K562 (cell line): ENCODE results near the gene COA7. TPM values are rescaled to one million over a fixed set of nuclear protein-coding genes. Genes with fewer than 3 reads are reported as not detected.

Experiments
- AFF4 ChIP-seq: sonication (generic); formaldehyde crosslinking; IDR thresholded peaks from 2 replicates; pipeline ENCODE4 v1.8.0; 2023; ENCODE audit warnings: mild to moderate bottlenecking, missing genetic modification reagents
- ARID2 ChIP-seq: fragments of 450-650 bp; IDR thresholded peaks from 2 replicates; pipeline ENCODE4 v1.6.1; 2017; ENCODE audit warnings: antibody characterized with exemption, mild to moderate bottlenecking
- CC2D1A ChIP-seq: fragments of 450-650 bp; IDR thresholded peaks from 2 replicates; pipeline ENCODE4 v1.6.1; 2017; ENCODE audit warnings: mild to moderate bottlenecking
- DNMT1 ChIP-seq: fragments of 450-650 bp; IDR thresholded peaks from 2 replicates; pipeline ENCODE4 v1.6.1; 2016; ENCODE audit warnings: antibody characterized with exemption, mild to moderate bottlenecking
- GATAD2B ChIP-seq: fragments of 450-650 bp; IDR thresholded peaks from 2 replicates; pipeline ENCODE4 v1.6.1; 2017; ENCODE audit warnings: mild to moderate bottlenecking, borderline replicate concordance
- HDAC2 ChIP-seq: fragments of 450-650 bp; IDR thresholded peaks from 2 replicates; pipeline ENCODE4 v1.6.1; 2016; ENCODE audit warnings: mild to moderate bottlenecking
- ILF3 ChIP-seq: fragments of 450-650 bp; IDR thresholded peaks from 2 replicates; pipeline ENCODE4 v1.6.1; 2018; ENCODE audit warnings: antibody characterized with exemption, mild to moderate bottlenecking, moderate library complexity, borderline replicate concordance
- ILK ChIP-seq: fragments of 450-650 bp; IDR thresholded peaks from 2 replicates; pipeline ENCODE4 v1.6.1; 2016; ENCODE audit warnings: missing genetic modification characterization, low read depth, mild to moderate bottlenecking, missing compliant biosample characterization, moderate library complexity, borderline replicate concordance
- MIER1 ChIP-seq: fragments of 450-650 bp; IDR thresholded peaks from 2 replicates; pipeline ENCODE4 v1.6.1; 2016; ENCODE audit warnings: antibody characterized with exemption, mild to moderate bottlenecking, low read depth
- PKNOX1 ChIP-seq: fragments of 450-650 bp; IDR thresholded peaks from 2 replicates; pipeline ENCODE4 v1.6.1; 2016
- POLR2B ChIP-seq: fragments of 450-650 bp; IDR thresholded peaks from 2 replicates; pipeline ENCODE4 v1.6.1; 2018; ENCODE audit warnings: low read depth; ENCODE audit not compliant: partially characterized antibody
- RBFOX2 ChIP-seq: fragments of 200-400 bp; formaldehyde crosslinking; IDR thresholded peaks from 2 replicates; pipeline ENCODE4 v1.6.1; 2017; ENCODE audit warnings: low read depth, mild to moderate bottlenecking, low read length, moderate library complexity
- SREBF1 ChIP-seq: fragments of 150-350 bp; IDR thresholded peaks from 2 replicates; pipeline ENCODE4 v1.6.1; 2014; ENCODE audit warnings: antibody characterized with exemption, low read depth, low read length, borderline replicate concordance
- ZNF311 ChIP-seq: fragments of 250-450 bp; sonication (Bioruptor Pico); IDR thresholded peaks from 2 replicates; pipeline ENCODE4 v1.4.0; 2020; ENCODE audit warnings: mild to moderate bottlenecking, moderate library complexity
- ZNF395 ChIP-seq: fragments of 200-800 bp; sonication (Bioruptor generic); IDR thresholded peaks from 2 replicates; pipeline ENCODE4 v1.6.1; 2017; ENCODE audit warnings: missing genetic modification characterization, missing compliant biosample characterization
- polyA plus RNA-seq, 8 experiments: library from polyadenylated mRNA; depleted of rRNA in 4 of 8; stranded (reverse) in 5 of 8; unstranded in 3 of 8; fragments of >200 nt; fragmentation: Nextera tagmentation in 2 of 8; fragmentation: Illumina TruSeq in 1 of 8; extraction: Ambion mirVana in 2 of 8; extraction: Trizol in 1 of 8; gene quantifications; 2 replicates each; pipeline versions ENCODE4 v1.2.1 to v1.2.3, GENCODE V29; 2011 to 2014; ENCODE audit warnings: inconsistent platforms in 1 of 8, missing spikeins in 1 of 8
- total RNA-seq, 7 experiments: library from RNA; depleted of rRNA in 6 of 7; stranded (reverse); fragments of >200 nt in 6 of 7; fragmentation: Illumina TruSeq in 2 of 7; extraction: Trizol in 2 of 7; gene quantifications; 2 replicates each; pipeline versions ENCODE4 v1.2.1 to v1.2.3, GENCODE V29; 2011 to 2021; ENCODE audit warnings: low replicate concordance in 1 of 7
- TF ChIP-seq, protein P1 (sequence below): sonication (generic); formaldehyde crosslinking; IDR thresholded peaks from 2 replicates; pipeline ENCODE4 v1.8.1; 2023; ENCODE audit warnings: mild to moderate bottlenecking, missing genetic modification reagents
- TF ChIP-seq, protein P2 (sequence below): fragments of 450-650 bp; formaldehyde crosslinking; conservative IDR thresholded peaks from 2 replicates; pipeline ENCODE4 v1.4.0; 2022; ENCODE audit warnings: mild to moderate bottlenecking, missing genetic modification characterization

Gene COA7
- total and polyA plus RNA-seq, 9 of the 15 experiments (the other 6 are each of a cell fraction or from before 2014, with no cell fraction given) = 19.4 to 82.8 (median 51.0) TPM

GRCh38 chr1:52726265-52727113 is 28.3 kb upstream of the COA7 start, which contains the start of gene ZYG11B (continued):
- TF ChIP-seq, protein P1, sequence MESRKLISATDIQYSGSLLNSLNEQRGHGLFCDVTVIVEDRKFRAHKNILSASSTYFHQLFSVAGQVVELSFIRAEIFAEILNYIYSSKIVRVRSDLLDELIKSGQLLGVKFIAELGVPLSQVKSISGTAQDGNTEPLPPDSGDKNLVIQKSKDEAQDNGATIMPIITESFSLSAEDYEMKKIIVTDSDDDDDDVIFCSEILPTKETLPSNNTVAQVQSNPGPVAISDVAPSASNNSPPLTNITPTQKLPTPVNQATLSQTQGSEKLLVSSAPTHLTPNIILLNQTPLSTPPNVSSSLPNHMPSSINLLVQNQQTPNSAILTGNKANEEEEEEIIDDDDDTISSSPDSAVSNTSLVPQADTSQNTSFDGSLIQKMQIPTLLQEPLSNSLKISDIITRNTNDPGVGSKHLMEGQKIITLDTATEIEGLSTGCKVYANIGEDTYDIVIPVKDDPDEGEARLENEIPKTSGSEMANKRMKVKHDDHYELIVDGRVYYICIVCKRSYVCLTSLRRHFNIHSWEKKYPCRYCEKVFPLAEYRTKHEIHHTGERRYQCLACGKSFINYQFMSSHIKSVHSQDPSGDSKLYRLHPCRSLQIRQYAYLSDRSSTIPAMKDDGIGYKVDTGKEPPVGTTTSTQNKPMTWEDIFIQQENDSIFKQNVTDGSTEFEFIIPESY (CRISPR knock-in tag) = peak; percentile 44; the same call in 1 of the 2 replicates
- TF ChIP-seq ARID2 = peak; percentile 90
- no peak for TF ChIP-seq POLR2B
- TF ChIP-seq DNMT1 = no peak; the same call in 1 of the 2 replicates
- 0 out of 2 replicates have a peak, but pooled peaks have one; percentile 83 for TF ChIP-seq HDAC2
- TF ChIP-seq PKNOX1 = peak; percentile 54; the same call in 1 of the 2 replicates
- TF ChIP-seq ILK (tag) = no peak
- peak; percentile 79 for TF ChIP-seq CC2D1A
- TF ChIP-seq MIER1 = peak; percentile 81
- TF ChIP-seq ZNF311 = no peak
- no peak for TF ChIP-seq SREBF1
- peak; percentile 82 for TF ChIP-seq GATAD2B
- TF ChIP-seq RBFOX2 = peak; percentile 90
- TF ChIP-seq, protein P2, sequence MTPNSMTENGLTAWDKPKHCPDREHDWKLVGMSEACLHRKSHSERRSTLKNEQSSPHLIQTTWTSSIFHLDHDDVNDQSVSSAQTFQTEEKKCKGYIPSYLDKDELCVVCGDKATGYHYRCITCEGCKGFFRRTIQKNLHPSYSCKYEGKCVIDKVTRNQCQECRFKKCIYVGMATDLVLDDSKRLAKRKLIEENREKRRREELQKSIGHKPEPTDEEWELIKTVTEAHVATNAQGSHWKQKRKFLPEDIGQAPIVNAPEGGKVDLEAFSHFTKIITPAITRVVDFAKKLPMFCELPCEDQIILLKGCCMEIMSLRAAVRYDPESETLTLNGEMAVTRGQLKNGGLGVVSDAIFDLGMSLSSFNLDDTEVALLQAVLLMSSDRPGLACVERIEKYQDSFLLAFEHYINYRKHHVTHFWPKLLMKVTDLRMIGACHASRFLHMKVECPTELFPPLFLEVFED (CRISPR knock-in tag) = peak; percentile 96
- no peak; the same call in 1 of the 2 replicates for TF ChIP-seq ZNF395 (CRISPR knock-in tag)
- 0 out of 2 replicates have a peak, but pooled peaks have one; percentile 44 for TF ChIP-seq ILF3
- TF ChIP-seq AFF4 (CRISPR knock-in tag) = peak; percentile 72; the same call in 1 of the 2 replicates
